Endothelial cell (in vitro differentiated cells): ENCODE data around the gene MOCS1. TPM values are rescaled to one million over a fixed set of nuclear protein-coding genes. Genes with fewer than 3 reads are reported as not detected.
"Not testable (repeated sequence)": the region's sequence is repeated elsewhere in the genome, so short reads cannot be mapped to it uniquely, and the experiment has no call there.

Experiments used
- DNase-seq: peaks from one replicate; pipeline ENCODE4 v3.0.0; 2021; ENCODE audit warnings: low spot score
- H3K27ac Mint-ChIP-seq: one replicate; pipeline ENCODE4 v1.8.0; 2021; ENCODE audit warnings: mixed read lengths, inconsistent platforms; ENCODE audit not compliant: unreplicated experiment
- H3K27me3 Mint-ChIP-seq: one replicate; pipeline ENCODE4 v1.8.0; 2021; ENCODE audit warnings: mild to moderate bottlenecking, moderate library complexity, mixed read lengths, inconsistent platforms; ENCODE audit not compliant: unreplicated experiment
- H3K36me3 Mint-ChIP-seq: one replicate; pipeline ENCODE4 v1.8.0; 2021; ENCODE audit warnings: mild to moderate bottlenecking, low read depth, mixed read lengths, inconsistent platforms; ENCODE audit not compliant: unreplicated experiment
- H3K4me1 Mint-ChIP-seq: one replicate; pipeline ENCODE4 v1.8.0; 2021; ENCODE audit warnings: mild to moderate bottlenecking, mixed read lengths, inconsistent platforms; ENCODE audit not compliant: unreplicated experiment
- H3K4me3 Mint-ChIP-seq: one replicate; pipeline ENCODE4 v1.8.0; 2021; ENCODE audit warnings: mild to moderate bottlenecking, mixed read lengths, inconsistent platforms; ENCODE audit not compliant: unreplicated experiment
- H3K9me3 Mint-ChIP-seq: one replicate; pipeline ENCODE4 v1.8.0; 2021; ENCODE audit warnings: mixed read lengths, inconsistent platforms; ENCODE audit not compliant: unreplicated experiment
- total RNA-seq: library from RNA; stranded (reverse); fragmentation: NEBNext Ultra II Directional; extraction: Animal tissue kit (Norgen Biotek cat#: 25700); gene quantifications from one replicate; pipeline ENCODE4 v1.2.1, GENCODE V29; 2021; ENCODE audit not compliant: unreplicated experiment
- TF ChIP-seq, protein P1 (sequence below): fragments of 200-600 bp; sonication (generic); IDR thresholded peaks from one replicate; pipeline ENCODE4 v1.5.0; 2021; ENCODE audit warnings: antibody characterized with exemption; ENCODE audit not compliant: unreplicated experiment

The MOCS1 gene
- total RNA-seq, 1 donor from 2014 or later = 15.8 TPM

DNA sequence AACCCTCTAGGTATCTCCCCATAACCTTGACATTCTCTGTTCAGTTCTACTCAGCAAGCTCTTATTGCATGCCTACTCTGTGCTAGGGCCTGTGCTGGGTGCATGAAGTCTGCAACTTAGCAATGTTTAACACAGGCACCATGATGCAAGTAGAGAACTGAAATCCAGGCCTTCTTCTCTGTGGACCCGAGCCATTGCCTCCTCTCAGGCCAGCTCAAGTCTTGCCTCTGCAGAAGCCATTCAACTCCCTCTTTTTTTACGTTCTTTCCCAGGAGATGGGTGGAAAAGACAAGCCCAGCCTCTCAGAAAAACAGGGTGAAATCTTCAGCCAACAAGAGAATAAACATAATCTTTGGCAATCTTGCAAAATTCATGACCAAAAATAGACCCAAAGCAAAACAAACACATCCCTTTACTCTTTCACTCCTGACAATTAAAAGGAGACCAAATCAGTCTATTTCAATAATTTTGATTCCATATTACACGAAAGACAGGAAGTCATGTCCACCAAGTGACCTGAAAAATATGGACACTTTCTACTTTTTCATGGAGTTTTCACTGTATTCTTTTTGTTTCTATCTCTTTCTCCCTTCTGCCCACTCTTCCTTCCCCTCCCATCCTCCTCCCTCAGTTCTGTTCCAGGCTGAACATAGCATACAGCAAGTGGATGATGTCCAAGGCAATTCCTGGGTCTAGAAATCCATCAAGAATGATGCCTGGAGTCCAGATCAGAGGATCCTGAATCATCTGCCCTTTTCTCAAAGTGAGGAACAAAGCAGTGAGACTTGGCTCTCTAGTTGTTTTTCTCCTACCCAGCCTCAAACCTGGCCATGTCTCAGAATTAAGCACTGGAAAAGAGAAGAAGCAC is 45.4 kb upstream of the MOCS1 start:
- DNase-seq = no peak
- TF ChIP-seq, protein P1, sequence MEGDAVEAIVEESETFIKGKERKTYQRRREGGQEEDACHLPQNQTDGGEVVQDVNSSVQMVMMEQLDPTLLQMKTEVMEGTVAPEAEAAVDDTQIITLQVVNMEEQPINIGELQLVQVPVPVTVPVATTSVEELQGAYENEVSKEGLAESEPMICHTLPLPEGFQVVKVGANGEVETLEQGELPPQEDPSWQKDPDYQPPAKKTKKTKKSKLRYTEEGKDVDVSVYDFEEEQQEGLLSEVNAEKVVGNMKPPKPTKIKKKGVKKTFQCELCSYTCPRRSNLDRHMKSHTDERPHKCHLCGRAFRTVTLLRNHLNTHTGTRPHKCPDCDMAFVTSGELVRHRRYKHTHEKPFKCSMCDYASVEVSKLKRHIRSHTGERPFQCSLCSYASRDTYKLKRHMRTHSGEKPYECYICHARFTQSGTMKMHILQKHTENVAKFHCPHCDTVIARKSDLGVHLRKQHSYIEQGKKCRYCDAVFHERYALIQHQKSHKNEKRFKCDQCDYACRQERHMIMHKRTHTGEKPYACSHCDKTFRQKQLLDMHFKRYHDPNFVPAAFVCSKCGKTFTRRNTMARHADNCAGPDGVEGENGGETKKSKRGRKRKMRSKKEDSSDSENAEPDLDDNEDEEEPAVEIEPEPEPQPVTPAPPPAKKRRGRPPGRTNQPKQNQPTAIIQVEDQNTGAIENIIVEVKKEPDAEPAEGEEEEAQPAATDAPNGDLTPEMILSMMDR = no peak
- H3K4me1 Mint-ChIP-seq = peaks cover 28% of the 10 kb centered on the region
- no peaks in the 10 kb centered on the region for H3K9me3 Mint-ChIP-seq
- no peaks in the 10 kb centered on the region for H3K27me3 Mint-ChIP-seq
- no peaks in the 10 kb centered on the region for H3K36me3 Mint-ChIP-seq
- no peak overlapping the region for H3K27ac Mint-ChIP-seq
- H3K4me3 Mint-ChIP-seq = no peak overlapping the region

DNA sequence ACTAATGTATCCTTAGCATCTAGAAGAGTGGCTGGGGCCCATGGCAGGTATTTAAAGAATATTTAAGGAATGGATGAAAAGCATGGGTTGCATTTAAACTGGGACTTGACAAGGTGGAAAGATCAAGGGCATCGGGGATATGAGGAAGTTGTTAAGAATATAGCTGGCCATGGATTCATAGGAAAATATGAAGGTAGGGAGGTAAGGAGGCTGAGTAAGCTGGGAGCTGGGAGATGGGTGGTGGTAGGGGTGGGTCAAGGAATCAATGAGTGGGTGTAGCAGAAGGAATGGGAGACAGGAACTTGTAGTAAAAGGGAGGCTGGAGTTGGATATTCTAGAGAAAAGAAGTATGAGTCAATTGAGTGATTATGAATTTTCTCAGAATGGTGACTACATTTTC is 44.0 kb upstream of the MOCS1 start:
- Mint-ChIP-seq H3K27ac (no peak overlapping the region), H3K4me1 (peaks cover 32% of the 10 kb centered on the region), H3K27me3 (no peaks in the 10 kb centered on the region), H3K36me3 (no peaks in the 10 kb centered on the region), H3K4me3 (no peak overlapping the region), H3K9me3 (no peaks in the 10 kb centered on the region)
- TF ChIP-seq, protein P1 = no peak
- DNase-seq = no peak

DNA sequence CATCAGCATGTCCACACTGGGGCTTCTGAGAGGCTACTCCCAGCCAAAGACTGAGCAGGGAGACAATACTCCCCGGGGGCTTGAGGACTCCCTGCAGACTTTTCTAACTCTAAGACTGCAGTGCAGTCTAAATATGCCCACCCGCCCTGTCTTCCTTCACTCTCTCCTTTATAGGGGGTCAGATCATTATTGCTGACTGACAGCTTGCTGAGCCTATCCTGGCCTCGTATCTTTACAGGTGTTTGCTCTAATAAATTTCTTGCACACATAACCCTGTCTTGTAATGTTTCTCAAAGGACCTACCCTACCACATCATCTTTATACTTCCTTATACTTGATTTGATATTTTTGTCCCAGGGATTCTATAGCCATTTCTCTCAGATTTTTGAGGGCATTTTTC is 39.4 kb upstream of the MOCS1 start:
- TF ChIP-seq, protein P1 = no peak
- Mint-ChIP-seq H3K4me3 (no peak overlapping the region), H3K4me1 (peaks cover 32% of the 10 kb centered on the region), H3K27me3 (no peaks in the 10 kb centered on the region), H3K27ac (no peak overlapping the region), H3K36me3 (no peaks in the 10 kb centered on the region), H3K9me3 (no peaks in the 10 kb centered on the region)
- no peak for DNase-seq

DNA sequence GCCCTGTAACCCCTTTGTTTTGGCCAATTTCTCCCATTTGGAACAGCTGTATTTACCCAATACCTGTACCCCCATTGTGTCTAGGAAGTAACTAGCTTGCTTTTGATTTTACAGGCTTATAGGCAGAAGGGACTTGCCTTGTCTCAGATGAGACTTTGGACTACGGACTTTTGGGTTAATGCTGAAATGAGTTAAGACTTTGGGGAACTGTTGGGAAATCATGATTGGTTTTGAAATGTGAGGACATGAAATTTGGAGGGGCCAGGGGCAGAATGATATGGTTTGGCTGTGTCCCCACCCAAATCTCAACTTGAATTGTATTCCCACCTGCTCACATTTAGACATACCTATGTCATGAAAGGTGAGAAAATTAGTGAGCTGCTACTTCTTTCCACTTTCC is 38.5 kb upstream of the MOCS1 start:
- not testable (repeated sequence) for H3K27me3 Mint-ChIP-seq, H3K9me3 Mint-ChIP-seq, DNase-seq, H3K27ac Mint-ChIP-seq, H3K36me3 Mint-ChIP-seq, H3K4me3 Mint-ChIP-seq
- peaks cover 30% of the 10 kb centered on the region for H3K4me1 Mint-ChIP-seq

DNA sequence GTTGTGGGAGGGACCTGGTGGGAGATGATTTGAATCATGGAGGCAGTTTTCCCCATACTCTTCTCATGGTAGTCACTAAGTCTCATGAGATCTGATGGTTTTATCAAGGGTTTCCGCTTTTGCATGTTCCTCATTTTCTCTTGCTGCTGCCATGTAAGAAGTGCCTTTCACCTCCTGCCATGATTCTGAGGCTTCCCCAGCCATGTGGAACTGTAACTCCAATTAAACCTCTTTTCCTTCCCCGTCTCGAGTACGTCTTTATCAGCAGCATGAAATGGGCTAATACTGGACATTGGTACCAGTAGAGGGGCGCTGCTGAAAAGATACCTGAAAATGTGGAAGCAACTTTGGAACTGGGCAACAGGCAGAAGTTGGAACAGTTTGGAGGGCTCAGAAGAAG is 36.9 kb upstream of the MOCS1 start:
- H3K27me3 Mint-ChIP-seq, DNase-seq, H3K9me3 Mint-ChIP-seq, H3K4me3 Mint-ChIP-seq, H3K27ac Mint-ChIP-seq, H3K36me3 Mint-ChIP-seq: not testable (repeated sequence)
- peaks cover 20% of the 10 kb centered on the region for H3K4me1 Mint-ChIP-seq

DNA sequence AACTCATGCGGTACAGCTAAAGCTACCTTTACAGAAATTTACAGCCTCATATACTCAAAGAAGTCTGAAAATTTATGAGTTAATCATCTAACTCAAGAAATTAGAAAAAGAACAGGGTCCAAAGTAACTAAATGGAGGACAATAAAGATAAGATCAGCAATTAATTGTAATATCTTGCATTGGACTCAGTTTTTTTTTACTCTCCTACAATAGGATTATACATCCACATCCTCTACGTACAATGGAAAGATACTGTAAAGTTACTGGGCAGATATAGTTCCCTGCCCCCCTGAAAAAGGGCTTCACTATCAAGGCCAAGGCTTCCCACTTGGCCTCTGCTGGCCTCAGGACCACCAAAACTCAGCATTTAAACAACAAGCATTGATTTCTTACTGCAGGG is 31.5 kb upstream of the MOCS1 start:
- no peaks in the 10 kb centered on the region for H3K36me3 Mint-ChIP-seq
- no peak overlapping the region for H3K27ac Mint-ChIP-seq
- H3K27me3 Mint-ChIP-seq = no peaks in the 10 kb centered on the region
- H3K9me3 Mint-ChIP-seq = no peaks in the 10 kb centered on the region
- TF ChIP-seq, protein P1 = no peak
- peaks cover 5% of the 10 kb centered on the region for H3K4me1 Mint-ChIP-seq
- no peak for DNase-seq
- H3K4me3 Mint-ChIP-seq = no peak overlapping the region
